ENCODE measurements around the gene SMIM13. TPM values are rescaled to one million over a fixed set of nuclear protein-coding genes. Genes with fewer than 3 reads are reported as not detected.

The SMIM13 gene
- 13.9 and 16.4 TPM in 2 replicates for total RNA-seq (2014; rRNA removed; shearing (Covaris generic))
- total RNA-seq (2022) = 19.0 and 19.5 TPM in 2 replicates
- percentile 83 among the genes with signal in this experiment for Bru-seq, nascent RNA
- percentile 84 among the genes with signal in this experiment for BruChase-seq, experiment 1, labeled RNA remaining after a 6-hour chase
- BruChase-seq, experiment 2, labeled RNA remaining after a 2-hour chase = percentile 91 among the genes with signal in this experiment
- long read RNA-seq, full-length matches to known transcripts = 14 of 16 reads
- long read RNA-seq, partial matches to known transcripts = 0 of 16 reads
- long read RNA-seq, other reads (novel, unspliced or antisense) = 2 of 16 reads

- Histone ChIP-seq H4K20me1 (ENCODE audit: insufficient read depth, low read length) (peaks cover 6% of the 10 kb centered on the region; the same call in 1 of the 2 replicates), H3K27ac (ENCODE audit: low read depth, low read length, poor library complexity, severe bottlenecking) (peak within 1 kb of the TSS; percentile 70), H3K9me3 (ENCODE audit: low read length) (no peaks in the 10 kb centered on the region), H3K79me2 (ENCODE audit: insufficient read depth, low read depth, low read length) (peaks cover 45% of the 10 kb centered on the region), H3K36me3 (ENCODE audit: insufficient read depth, low read length) (peaks cover 15% of the 10 kb centered on the region), H3K4me1 (ENCODE audit: insufficient read depth, low read length, poor library complexity, severe bottlenecking) (peaks cover 31% of the 10 kb centered on the region), H3K4me2 (ENCODE audit: low read length) (peak within 1 kb of the TSS; percentile 93), H3K9me2 (ENCODE audit: insufficient read depth, low read length) (no peaks in the 10 kb centered on the region), H2AFZ (ENCODE audit: low read length) (peak within 1 kb of the TSS; percentile 89), H3K4me3 (ENCODE audit: low read depth, low read length, poor library complexity, severe bottlenecking) (peak within 1 kb of the TSS; percentile 72)
- peak; percentile 97 for DNase-seq (ENCODE audit: low spot score)
- ChIA-PET POLR2A (interaction anchor here (0.6 to 1.5 kb wide), 5 partner anchors 11 to 406 kb away, joined by 3 to 5 read pairs (median 3); no protein-coding TSS in a partner anchor), CTCF (ENCODE audit: unreplicated experiment) (no interaction called here)
- TF ChIP-seq EZH2phosphoT487 (IDR thresholded peaks at IDR 0.05; ENCODE audit: borderline replicate concordance, low read depth, low read length) (no peak), CTCF (conservative IDR thresholded peaks at IDR 0.05; ENCODE audit: low read length) (peak; percentile 56)
- intact Hi-C loops (cut with micrococcal nuclease; ENCODE audit: unreplicated experiment) = loop anchor here (2.0 to 5.0 kb wide), 4 partner anchors 192 to 562 kb away; no protein-coding TSS in a partner anchor
- BruUV-seq (replicated peaks) = no TSS peak
These were observed at the start of gene SMIM13 for GRCh38 chr6:11093626-11094410. Gene SMIM13 (plus strand): TSS chr6:11093834. CDS start chr6:11094314, 480 bp downstream.

GRCh38 chr6:11043961-11044711 lies 49.5 kb upstream of the SMIM13 start, which contains the start of gene ELOVL2:
Gene ELOVL2 (minus strand): TSS chr6:11044305. CDS start chr6:11044230, 75 bp downstream.
- intact Hi-C loops (cut with micrococcal nuclease; ENCODE audit: unreplicated experiment) = loop anchor here (2.0 kb wide), 1 partner anchor 15 kb away; no protein-coding TSS in a partner anchor
- BruUV-seq (replicated peaks) = no TSS peak
- Histone ChIP-seq H3K27ac (ENCODE audit: low read depth, low read length, poor library complexity, severe bottlenecking) (no peak within 1 kb of the TSS), H2AFZ (ENCODE audit: low read length) (no peak within 1 kb of the TSS), H3K9me3 (ENCODE audit: low read length) (no peaks in the 10 kb centered on the region), H3K4me3 (ENCODE audit: low read depth, low read length, poor library complexity, severe bottlenecking) (no peak within 1 kb of the TSS), H4K20me1 (ENCODE audit: insufficient read depth, low read length) (no peaks in the 10 kb centered on the region), H3K36me3 (ENCODE audit: insufficient read depth, low read length) (no peaks in the 10 kb centered on the region), H3K4me2 (ENCODE audit: low read length) (peak within 1 kb of the TSS; percentile 12; the same call in 1 of the 2 replicates), H3K4me1 (ENCODE audit: insufficient read depth, low read length, poor library complexity, severe bottlenecking) (no peaks in the 10 kb centered on the region), H3K79me2 (ENCODE audit: insufficient read depth, low read depth, low read length) (no peaks in the 10 kb centered on the region), H3K9me2 (ENCODE audit: insufficient read depth, low read length) (no peaks in the 10 kb centered on the region)
- POLR2A ChIA-PET = no interaction called here
- TF ChIP-seq EZH2phosphoT487 (IDR thresholded peaks at IDR 0.05; ENCODE audit: borderline replicate concordance, low read depth, low read length) = no peak
- TF ChIP-seq CTCF (conservative IDR thresholded peaks at IDR 0.05; ENCODE audit: low read length) = no peak
- DNase-seq (ENCODE audit: low spot score) = no peak
- CTCF ChIA-PET (ENCODE audit: unreplicated experiment) = no interaction called here

All from OCI-LY7 (cell line).